GM18517 (cell line): ENCODE measurements around the gene IPCEF1.
"Not testable (repeated sequence)": the region's sequence is repeated elsewhere in the genome, so short reads cannot be mapped to it uniquely, and the experiment has no call there.

Experiments
- ATAC-seq: cut with Tn5 transposase; IDR thresholded peaks from one replicate; pipeline ENCODE4 v1.9.1; 2021; ENCODE audit warnings: mild to moderate bottlenecking, moderate library complexity; ENCODE audit not compliant: unreplicated experiment

Gene IPCEF1

GRCh38 chr6:154249499-154250298, 106.9 kb downstream of the IPCEF1 start:
- peak; percentile 79 for ATAC-seq

DNA sequence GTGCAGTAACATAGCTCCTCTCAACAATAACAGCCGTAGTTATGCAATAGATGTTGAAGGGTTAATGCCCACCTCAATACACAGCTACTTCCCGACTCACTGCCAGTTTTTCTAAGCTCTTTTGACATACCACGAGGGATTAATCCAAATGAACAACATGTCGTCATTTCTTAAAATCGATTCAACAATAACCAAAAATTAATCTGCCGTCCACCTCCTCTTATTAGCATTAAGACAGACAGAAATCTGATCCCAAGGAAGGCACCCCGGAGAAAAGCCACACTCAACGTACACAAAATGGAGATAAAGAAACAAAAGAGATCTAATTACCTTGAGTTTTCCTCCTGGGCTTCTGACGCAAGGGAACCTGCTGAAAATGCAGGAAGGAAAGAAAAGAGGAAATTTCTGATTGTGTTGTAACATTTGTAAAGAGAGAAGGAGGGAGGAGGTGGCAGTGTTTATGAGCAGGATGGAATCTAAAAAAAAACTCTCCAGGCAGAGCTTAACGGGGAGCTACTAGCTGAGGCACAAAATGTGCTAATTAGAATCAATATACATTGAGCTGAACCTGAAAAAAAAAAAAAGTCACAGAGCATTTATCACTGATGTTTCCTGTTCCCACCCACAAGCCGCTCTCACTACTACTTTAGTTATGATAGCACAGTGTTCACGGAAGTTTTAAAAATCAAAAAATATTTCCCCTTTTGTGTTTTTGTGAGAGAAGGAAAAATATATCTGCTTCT, 109.3 kb downstream of the IPCEF1 start:
- peak; percentile 58 for ATAC-seq

- ATAC-seq, result no peak
Observed at GRCh38 chr6:154246723-154247118, 109.9 kb downstream of the IPCEF1 start.

- no peak for ATAC-seq
Observed at GRCh38 chr6:154245506-154245905, 111.1 kb downstream of the IPCEF1 start.

DNA sequence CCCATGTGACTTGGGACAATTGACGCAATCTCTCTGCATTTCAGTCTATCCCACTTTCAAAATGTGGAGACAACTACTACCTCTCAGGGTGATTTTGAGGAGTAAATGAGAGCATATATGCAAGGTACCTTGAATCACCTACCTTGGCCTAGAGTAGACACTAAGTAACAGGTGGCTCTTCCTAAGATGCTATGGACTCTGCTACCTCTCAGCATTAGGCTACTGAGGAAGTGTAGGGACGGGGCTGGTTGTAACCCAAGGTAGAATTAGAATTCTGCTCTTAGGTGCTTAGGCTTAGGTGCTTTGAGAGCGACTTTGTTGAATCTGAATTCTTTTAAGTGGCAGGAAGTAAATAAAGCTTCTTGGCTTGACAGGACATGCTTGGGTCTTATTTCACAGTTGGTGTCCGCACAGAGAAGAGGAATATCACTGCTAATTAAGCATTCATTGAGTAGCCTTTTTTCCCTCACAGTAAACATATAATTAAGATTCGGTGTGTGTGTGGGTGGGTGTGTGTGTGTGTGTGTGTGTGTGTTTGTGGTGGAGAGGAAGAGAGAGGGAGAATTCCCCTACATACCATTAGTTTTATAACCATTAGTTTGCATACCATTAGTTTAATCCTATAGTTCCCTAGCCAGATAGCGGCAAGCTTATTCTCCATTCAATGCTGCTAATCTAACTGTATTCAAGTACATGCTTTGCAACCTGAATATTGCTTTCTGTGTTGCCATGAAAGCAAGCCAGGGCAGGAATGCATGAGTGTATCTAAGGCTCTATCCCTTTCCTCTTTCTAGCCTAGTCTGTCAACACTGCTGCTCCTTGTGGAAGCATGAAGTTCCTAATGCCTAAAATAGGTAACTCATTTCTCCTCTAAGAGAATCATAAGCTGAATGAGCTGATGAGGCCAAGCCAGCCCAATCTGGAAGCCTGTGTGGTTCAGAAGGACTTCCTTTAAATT, 112.5 kb downstream of the IPCEF1 start:
- no peak for ATAC-seq

DNA sequence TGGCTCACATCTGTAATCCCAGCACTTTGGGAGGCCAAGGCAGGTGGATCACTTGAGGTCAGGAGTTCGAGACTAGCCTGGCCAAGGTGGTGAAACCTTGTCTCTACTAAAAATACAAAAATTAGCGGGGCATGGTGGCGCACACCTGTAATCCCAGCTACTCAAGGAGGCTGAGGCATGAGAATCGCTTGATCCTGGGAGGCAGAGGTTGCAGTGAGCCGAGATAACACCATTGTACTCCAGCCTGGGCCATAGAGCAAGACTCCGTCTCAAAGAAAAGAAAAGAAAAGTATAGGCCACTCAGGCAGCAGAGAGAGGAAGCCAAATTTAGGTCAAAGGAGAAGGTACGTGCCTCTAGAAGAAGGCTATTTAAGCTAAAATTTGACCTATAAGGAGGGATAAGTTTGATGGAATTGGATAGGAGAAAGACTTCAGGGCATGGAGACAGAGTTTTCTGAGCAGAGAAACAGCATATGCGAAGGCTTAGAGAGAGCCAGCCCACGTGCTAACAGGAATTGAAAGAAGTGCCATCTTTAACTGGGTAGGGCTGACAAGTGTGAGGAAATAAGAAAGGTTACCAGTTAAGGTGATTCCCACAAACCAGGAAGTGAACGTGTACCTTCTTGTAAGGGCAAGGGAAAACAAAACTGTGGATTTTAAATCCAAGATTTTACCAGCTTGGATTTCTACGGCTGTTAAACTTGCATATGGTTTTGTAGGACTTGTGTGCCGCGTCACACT, 113.8 kb downstream of the IPCEF1 start:
- no peak for ATAC-seq

- no peak for ATAC-seq
Observed at GRCh38 chr6:154241581-154241980, 115.0 kb downstream of the IPCEF1 start.

- ATAC-seq, result not testable (repeated sequence)
Observed at GRCh38 chr6:154241061-154241460, 115.5 kb downstream of the IPCEF1 start.

- no peak for ATAC-seq
Observed at GRCh38 chr6:154239392-154239791, 117.2 kb downstream of the IPCEF1 start.

GRCh38 chr6:154238831-154239230, 117.8 kb downstream of the IPCEF1 start:
- ATAC-seq, result no peak

DNA sequence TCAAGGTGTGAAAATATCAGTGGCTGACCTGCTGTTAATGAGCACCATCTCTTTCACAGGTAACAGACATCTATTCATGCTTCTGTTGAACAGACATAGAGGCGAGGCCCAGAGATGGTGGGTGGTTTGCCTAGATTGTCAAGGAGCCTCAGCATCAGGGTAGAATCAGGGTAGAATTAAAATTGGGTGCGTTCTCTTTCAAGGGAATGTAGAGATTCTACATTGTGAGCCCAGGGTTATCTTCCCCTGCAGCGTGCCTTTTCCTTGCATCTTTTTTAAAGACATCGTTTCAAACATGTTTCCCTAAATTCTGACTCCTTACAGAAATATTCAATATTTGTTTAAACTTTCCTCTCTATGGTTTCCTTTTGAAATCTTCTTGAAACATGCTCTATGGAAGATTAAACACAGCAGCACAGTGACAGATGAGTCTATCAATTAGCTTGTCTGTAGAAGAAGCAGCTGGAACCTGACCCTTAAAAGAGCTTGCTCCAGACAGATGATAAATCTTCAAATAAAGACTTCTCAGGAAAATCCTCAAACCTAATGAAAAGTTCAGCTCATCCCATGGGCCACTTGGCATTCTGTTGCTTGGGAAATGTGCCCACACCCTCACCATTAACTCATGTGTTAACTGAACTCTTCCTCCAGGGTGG, 119.8 kb downstream of the IPCEF1 start:
- ATAC-seq, result no peak

DNA sequence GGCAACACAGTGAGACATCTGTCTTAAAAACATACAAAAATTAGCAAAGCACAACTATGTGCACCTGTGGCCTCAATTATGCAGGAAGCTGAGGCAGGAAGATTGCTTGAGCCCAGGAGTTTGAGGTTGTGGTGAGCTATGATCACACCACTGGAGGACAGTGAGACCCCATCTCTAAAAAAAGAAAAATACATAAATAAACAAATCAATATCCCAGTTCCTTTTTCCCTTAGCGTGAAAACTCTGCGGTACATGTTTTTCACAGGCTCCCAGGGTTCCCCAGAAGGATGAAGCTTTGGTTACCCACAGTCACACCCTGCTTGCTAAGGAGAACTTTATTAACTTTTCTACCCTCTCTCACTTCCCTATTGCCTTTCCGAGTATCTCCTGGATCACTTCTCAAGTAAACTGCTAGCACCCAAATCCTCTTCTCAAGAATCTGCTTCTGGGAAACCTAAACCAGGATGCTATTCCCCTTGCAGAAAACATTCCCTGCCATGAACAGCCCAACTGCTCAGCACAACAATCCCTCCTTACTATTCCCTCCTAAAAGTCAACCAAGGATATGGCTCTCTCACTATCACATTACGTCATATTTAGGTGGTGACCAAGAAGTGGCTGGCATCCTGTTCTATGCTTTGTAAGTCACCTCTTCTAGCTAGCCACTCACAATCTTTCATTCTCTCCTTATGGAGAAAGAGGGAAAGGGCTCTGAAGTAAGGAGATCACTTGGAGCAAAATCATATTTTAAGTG, 122.4 kb downstream of the IPCEF1 start:
- peak; percentile 37 for ATAC-seq

DNA sequence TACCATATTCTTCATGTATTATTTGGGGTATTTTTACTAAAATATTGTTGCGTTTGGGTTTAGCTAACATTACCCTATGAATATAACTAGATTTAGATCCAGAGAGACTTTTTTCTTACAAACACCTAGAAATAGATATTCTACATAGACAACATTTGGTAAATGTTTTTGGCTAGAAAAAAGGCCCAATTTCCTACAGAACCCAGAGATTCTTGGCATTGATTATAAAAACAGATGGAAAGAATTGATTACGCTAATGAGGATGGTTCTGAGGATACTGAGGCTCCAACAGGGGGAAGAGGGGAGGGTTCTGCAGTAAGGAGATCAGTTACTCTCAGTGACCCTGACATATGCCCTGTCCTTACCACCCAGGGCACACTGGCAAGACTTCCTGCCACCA, 123.2 kb downstream of the IPCEF1 start:
- ATAC-seq, result no peak

DNA sequence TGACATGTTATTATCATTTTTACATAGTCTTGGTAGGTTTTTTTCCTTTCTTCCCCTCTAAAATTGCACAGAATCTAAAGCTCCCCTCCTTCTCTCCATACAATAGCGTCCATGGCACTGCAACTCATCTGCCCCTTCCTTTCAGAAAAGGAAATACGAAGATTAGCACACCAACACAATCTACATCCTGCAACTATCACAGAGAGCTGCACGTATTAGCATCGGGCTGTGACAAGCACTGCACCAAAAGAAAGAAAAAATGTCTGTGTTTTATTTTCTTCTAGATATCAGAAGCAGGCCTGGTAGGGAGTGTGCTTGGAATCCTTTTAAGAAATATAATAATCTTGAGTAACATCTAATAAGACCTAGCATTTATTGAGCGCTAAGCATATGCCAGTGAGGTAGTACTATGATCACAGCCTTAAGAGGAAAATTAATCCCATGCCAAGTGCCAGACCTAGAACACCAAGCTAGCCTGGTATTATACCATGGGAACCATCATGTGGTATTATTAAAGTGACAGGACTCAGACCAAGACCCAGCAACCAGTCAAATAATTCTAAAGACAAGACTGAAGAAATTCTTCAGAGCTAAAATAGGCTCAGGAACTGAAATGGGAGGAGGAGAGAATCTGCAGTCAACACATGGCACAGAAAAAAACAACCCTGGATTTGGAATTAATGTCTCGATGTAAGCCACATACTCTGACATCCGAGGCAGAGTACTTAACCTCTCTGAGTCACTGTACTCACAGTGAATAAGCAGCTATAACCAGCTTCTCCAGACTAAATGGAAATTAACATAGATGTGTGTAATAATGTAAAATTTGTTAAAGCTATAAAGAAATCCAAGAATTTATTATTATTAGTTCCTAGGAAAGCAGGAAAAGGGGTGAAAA, 124.3 kb downstream of the IPCEF1 start:
- no peak for ATAC-seq

GRCh38 chr6:154230910-154231595, 125.5 kb downstream of the IPCEF1 start:
- ATAC-seq, result no peak

- ATAC-seq, result no peak
Observed at GRCh38 chr6:154230393-154230792, 126.2 kb downstream of the IPCEF1 start.

DNA sequence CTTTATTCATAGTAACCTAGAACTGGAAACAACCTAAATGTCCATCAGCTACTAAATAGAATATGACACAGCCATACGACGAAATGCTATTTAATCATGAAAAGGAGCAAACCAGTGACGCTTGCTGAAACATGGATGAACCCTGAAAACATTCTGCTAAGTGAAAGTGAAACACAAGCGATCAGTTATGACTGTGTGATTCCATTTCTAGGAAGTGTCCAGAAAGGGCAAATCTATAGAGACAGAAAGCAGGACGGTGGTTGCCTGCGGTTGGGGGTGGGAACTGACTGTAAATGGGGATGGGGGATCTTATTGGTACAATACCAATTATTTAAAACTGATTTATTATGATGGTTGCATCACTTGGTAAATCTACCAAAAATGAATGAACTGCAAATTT, 126.8 kb downstream of the IPCEF1 start:
- ATAC-seq, result peak; percentile 87

- no peak for ATAC-seq
Observed at GRCh38 chr6:154228521-154228905, 128.1 kb downstream of the IPCEF1 start.
